ENCODE measurements around the gene RNASEH1. TPM values are rescaled to one million over a fixed set of nuclear protein-coding genes. Genes with fewer than 3 reads are reported as not detected.

The RNASEH1 gene
- total RNA-seq, 1 experiment from 2014 or later, result 38.2 TPM

- Histone ChIP-seq H3K79me2 (ENCODE audit: insufficient read depth, low read length) (no peaks in the 10 kb centered on the region), H3K9ac (ENCODE audit: low read length) (no peak overlapping the region), H3K4me2 (ENCODE audit: low read length) (no peak overlapping the region), H3K9me2 (ENCODE audit: insufficient read depth) (no peaks in the 10 kb centered on the region), H3K9me3 (ENCODE audit: control insufficient read depth in 1 of 2, insufficient read depth in 1 of 2, low read depth in 1 of 2, low read length in 2 of 2) (no peaks in the 10 kb centered on the region), H3K4me3 (replicated peaks in 1 of 2; ENCODE audit: low read depth in 1 of 2, low read length in 2 of 2) (no peak overlapping the region), H4K20me1 (ENCODE audit: insufficient read depth) (no peaks in the 10 kb centered on the region), H3K27me3 (ENCODE audit: insufficient read depth, low read length) (no peaks in the 10 kb centered on the region), H3K4me1 (ENCODE audit: control insufficient read depth in 1 of 2, insufficient read depth in 2 of 2, low read length in 2 of 2) (no peaks in the 10 kb centered on the region), H2AFZ (ENCODE audit: low read depth, low read length, poor library complexity, severe bottlenecking) (no peak overlapping the region), H3K27ac (ENCODE audit: low read depth, low read length) (no peak overlapping the region), H3K36me3 (ENCODE audit: control insufficient read depth in 1 of 2, insufficient read depth in 2 of 2, low read length in 2 of 2) (no peaks in the 10 kb centered on the region)
- CTCF ChIA-PET, result no interaction called here
- RAD21 ChIA-PET (ENCODE audit: low non-redundant PET in 1 of 2, low total read pairs in 2 of 2, uncharacterized antibody in 2 of 2, unreplicated experiment in 2 of 2), result no interaction called here
- ATAC-seq (no peak), DNase-seq (ENCODE audit: low read depth, low spot score) (no peak)
- intact Hi-C loops (cut with micrococcal nuclease), result no loop called here
- TF ChIP-seq ZNF274 (IDR thresholded peaks at IDR 0.05; ENCODE audit: low read depth, low read length), result no peak
- TF ChIP-seq POLR2AphosphoS5 (IDR thresholded peaks at IDR 0.05; ENCODE audit: low read depth, low read length), result no peak
- TF ChIP-seq REST (IDR thresholded peaks at IDR 0.05; ENCODE audit: low read depth), result no peak
- TF ChIP-seq, protein P1, sequence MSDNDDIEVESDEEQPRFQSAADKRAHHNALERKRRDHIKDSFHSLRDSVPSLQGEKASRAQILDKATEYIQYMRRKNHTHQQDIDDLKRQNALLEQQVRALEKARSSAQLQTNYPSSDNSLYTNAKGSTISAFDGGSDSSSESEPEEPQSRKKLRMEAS (IDR thresholded peaks at IDR 0.05), result no peak
- TF ChIP-seq SRF (IDR thresholded peaks at IDR 0.05; ENCODE audit: low read depth), result no peak
- no peak for TF ChIP-seq ZBTB33 (IDR thresholded peaks at IDR 0.05; ENCODE audit: extremely low read depth, insufficient replicate concordance, low read length)
- no peak for TF ChIP-seq CEBPB (IDR thresholded peaks at IDR 0.05; ENCODE audit: low read depth)
- TF ChIP-seq YY1 (IDR thresholded peaks at IDR 0.05; ENCODE audit: extremely low read depth, insufficient replicate concordance, low read depth, low read length), result no peak
- no peak for TF ChIP-seq EGR1 (IDR thresholded peaks at IDR 0.05; ENCODE audit: low read depth)
- no TSS peak for BruUV-seq (replicated peaks)
- POLR2A ChIA-PET, result no interaction called here
Measured at GRCh38 chr2:3595985-3596384, 37.9 kb upstream of the RNASEH1 start.
